PFSK-1 (cell line): ENCODE measurements around the gene GTF2F2.

Source experiments
- FOXP2 ChIP-seq: optimal IDR thresholded peaks from 2 replicates; pipeline ENCODE3; 2011; ENCODE audit warnings: borderline replicate concordance, control low read depth, inconsistent platforms; ENCODE audit not compliant: insufficient read depth; ENCODE audit errors: extremely low read length, extremely low read depth
- POLR2AphosphoS5 ChIP-seq: IDR thresholded peaks from 2 replicates; pipeline ENCODE4 v1.6.1; 2012; ENCODE audit warnings: low read depth, mild to moderate bottlenecking, control low read depth, low read length, moderate library complexity
- SIN3A ChIP-seq: IDR thresholded peaks from 2 replicates; pipeline ENCODE4 v1.6.1; 2012; ENCODE audit warnings: mild to moderate bottlenecking, low read length, moderate library complexity, borderline replicate concordance; ENCODE audit not compliant: insufficient read depth
- TAF1 ChIP-seq: IDR thresholded peaks from 2 replicates; pipeline ENCODE4 v1.6.1; 2012; ENCODE audit warnings: low read length, control low read depth, borderline replicate concordance; ENCODE audit not compliant: insufficient read depth
- TF ChIP-seq, protein P1 (sequence below), 2 experiments: IDR thresholded peaks; 2 replicates each; pipeline versions ENCODE4 v1.6.1 to v1.8.0; 2011 to 2012; ENCODE audit warnings: low read depth in 2 of 2, low read length in 2 of 2, control low read depth in 1 of 2, inconsistent platforms in 1 of 2, mild to moderate bottlenecking in 1 of 2, moderate library complexity in 1 of 2; ENCODE audit not compliant: insufficient read depth in 1 of 2

Gene GTF2F2

DNA sequence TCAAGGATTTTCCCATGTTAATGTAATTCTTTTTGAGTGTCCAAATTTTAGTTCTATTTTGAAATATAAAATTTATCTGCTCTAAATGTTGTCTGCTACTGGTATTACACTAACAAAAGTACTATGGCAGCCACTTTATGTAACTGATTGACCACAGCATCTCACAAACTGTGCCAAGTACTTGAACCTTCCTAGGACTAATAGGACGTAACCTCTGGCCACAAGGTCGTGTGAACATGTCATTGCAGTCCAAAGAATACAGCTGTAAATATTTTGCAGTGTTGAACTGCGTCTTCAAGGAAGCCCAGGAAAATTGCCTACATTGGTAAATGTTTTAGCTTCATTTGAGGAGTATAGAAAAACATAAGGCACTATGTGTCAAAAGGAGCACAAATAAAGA, 78.6 kb downstream of the GTF2F2 start:
- TF ChIP-seq POLR2AphosphoS5 (no peak), FOXP2 (no peak), SIN3A (no peak), TAF1 (no peak)
- TF ChIP-seq, protein P1, sequence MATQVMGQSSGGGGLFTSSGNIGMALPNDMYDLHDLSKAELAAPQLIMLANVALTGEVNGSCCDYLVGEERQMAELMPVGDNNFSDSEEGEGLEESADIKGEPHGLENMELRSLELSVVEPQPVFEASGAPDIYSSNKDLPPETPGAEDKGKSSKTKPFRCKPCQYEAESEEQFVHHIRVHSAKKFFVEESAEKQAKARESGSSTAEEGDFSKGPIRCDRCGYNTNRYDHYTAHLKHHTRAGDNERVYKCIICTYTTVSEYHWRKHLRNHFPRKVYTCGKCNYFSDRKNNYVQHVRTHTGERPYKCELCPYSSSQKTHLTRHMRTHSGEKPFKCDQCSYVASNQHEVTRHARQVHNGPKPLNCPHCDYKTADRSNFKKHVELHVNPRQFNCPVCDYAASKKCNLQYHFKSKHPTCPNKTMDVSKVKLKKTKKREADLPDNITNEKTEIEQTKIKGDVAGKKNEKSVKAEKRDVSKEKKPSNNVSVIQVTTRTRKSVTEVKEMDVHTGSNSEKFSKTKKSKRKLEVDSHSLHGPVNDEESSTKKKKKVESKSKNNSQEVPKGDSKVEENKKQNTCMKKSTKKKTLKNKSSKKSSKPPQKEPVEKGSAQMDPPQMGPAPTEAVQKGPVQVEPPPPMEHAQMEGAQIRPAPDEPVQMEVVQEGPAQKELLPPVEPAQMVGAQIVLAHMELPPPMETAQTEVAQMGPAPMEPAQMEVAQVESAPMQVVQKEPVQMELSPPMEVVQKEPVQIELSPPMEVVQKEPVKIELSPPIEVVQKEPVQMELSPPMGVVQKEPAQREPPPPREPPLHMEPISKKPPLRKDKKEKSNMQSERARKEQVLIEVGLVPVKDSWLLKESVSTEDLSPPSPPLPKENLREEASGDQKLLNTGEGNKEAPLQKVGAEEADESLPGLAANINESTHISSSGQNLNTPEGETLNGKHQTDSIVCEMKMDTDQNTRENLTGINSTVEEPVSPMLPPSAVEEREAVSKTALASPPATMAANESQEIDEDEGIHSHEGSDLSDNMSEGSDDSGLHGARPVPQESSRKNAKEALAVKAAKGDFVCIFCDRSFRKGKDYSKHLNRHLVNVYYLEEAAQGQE (IDR thresholded peaks at IDR 0.05; ENCODE audit: insufficient read depth in 1 of 2, low read depth in 2 of 2, low read length in 2 of 2): no peak

DNA sequence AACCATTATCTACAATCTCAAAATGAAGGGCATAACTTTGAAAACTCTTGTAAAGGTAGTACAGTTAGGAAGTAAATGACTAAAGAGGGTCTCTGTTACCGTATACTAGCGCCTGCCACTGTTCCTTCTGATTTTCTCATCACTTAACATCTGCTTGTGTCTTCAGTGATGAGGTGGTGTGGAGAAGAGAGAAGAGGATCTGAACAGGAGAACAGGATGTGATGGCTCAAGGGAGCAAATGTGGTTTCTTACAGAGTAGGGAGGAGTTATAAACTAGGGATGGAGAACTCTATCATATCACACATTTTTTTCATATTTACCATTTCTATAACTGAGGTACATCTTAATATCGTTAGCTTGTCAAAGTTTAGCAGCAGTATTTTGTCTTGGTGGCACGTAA, 79.4 kb downstream of the GTF2F2 start:
- TF ChIP-seq SIN3A (no peak), FOXP2 (no peak), POLR2AphosphoS5 (no peak), TAF1 (no peak)
- TF ChIP-seq, protein P1 (IDR thresholded peaks at IDR 0.05; ENCODE audit: insufficient read depth in 1 of 2, low read depth in 2 of 2, low read length in 2 of 2): no peak

DNA sequence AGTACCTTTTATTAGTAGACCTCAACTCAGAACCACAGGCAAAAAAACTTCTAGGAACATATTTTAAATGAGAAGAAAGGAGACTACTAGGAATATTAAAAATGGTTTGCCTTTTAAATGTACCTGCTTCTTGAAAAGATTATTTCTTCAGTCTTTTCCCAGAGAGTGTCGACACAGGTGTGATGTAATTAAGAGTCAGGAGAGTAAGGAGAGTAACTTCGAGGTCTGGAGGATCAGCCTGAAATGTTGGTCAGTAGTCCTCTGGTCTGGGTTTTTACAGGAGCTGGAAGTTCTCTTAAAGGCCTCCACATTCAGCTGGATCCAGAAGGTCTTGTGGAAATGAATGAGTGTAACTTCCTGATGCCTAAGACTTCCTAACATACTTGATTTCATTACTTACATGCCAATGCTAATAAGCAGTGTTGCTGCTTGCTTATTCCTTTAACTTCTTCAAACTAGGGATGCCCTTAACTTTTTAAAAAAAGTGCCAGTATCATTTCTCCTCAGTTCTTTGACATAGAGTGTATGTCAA, 80.5 kb downstream of the GTF2F2 start, which contains the start of gene KCTD4:
TSS of gene KCTD4 (minus strand) at position 345 of the 532 bp plus-strand sequence. CDS start 6,478 bp downstream, outside the sequence.
- no peak for TF ChIP-seq TAF1
- no peak for TF ChIP-seq FOXP2

DNA sequence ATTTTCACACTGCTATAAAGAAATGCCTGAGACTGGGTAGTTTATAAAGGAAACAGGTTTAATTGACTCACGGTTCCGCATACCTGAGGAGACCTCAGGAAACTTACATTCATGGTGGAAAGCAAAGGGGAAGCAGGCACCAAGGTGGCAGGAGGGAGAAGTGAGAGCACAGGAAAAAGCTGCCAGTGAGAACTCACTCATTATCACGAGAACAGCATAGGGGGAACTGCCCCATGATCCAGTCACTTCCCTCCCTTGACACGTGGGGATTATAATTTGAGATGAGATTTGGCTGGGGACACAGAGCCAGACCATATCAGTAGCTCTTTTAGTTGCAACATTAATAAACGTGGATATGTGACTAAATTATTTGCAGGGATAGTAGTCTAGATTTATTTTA, 84.8 kb downstream of the GTF2F2 start:
- TF ChIP-seq FOXP2 (no peak), SIN3A (no peak)

DNA sequence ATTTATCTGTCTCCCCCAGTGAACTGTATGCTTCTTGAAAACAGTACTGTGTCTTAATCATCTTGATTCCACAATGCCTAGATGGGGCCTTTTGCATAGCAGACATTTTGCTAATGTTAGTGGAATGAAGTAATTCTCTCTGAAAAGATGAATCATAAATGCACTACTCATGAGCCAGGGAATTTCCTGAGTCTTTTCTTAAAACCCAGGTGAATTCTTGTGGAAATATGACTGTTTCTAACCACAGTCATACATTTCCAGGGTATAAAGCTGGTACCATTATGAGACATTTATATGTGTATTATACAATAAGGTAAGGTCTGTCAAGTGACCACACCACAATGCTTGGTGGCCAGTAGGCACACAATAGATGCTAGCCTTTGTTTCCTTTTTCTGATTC, 86.0 kb downstream of the GTF2F2 start:
- TF ChIP-seq POLR2AphosphoS5 (no peak), SIN3A (no peak), TAF1 (no peak), FOXP2 (no peak)
- TF ChIP-seq, protein P1 (IDR thresholded peaks at IDR 0.05; ENCODE audit: insufficient read depth in 1 of 2, low read depth in 2 of 2, low read length in 2 of 2): no peak

DNA sequence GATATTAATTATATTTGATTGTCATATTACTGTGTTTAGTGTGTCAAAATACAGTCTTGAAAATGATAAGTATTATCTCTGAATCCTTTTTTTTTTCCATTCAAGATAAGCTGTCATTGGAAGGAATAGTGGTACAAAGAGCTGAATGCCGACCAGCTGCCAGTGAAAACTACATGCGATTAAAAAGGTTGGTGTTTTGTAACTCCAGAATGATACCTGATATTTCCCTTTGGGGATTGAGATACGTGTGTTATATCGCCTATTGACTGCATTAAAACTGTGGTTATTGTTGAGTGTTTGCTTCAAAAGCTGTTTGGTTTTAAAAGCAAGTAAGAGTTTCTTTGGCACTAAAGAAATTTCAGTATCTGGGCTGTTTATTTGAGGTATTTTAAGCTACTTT, 87.0 kb downstream of the GTF2F2 start:
- TF ChIP-seq, protein P1 (IDR thresholded peaks at IDR 0.05; ENCODE audit: insufficient read depth in 1 of 2, low read depth in 2 of 2, low read length in 2 of 2): no peak
